WTC11 (cell line): Measurements from ENCODE around the gene GSTM1.

Experiments used
- AFF4 ChIP-seq: sonication (generic); formaldehyde crosslinking; IDR thresholded peaks from 2 replicates; pipeline ENCODE4 v1.8.1; 2023; ENCODE audit warnings: mild to moderate bottlenecking, missing genetic modification reagents, borderline replicate concordance
- CTCF ChIP-seq: fragments of 200-600 bp; IDR thresholded peaks from 2 replicates; pipeline ENCODE4 v1.8.0; 2022; ENCODE audit warnings: antibody characterized with exemption
- ETV6 ChIP-seq: sonication (generic); formaldehyde crosslinking; IDR thresholded peaks from 2 replicates; pipeline ENCODE4 v1.8.1; 2022; ENCODE audit warnings: mild to moderate bottlenecking, missing genetic modification reagents
- IRF2 ChIP-seq: sonication (generic); formaldehyde crosslinking; IDR thresholded peaks from 2 replicates; pipeline ENCODE4 v1.8.0; 2022; ENCODE audit warnings: low read depth, missing genetic modification reagents, borderline replicate concordance
- USF2 ChIP-seq: sonication (generic); formaldehyde crosslinking; IDR thresholded peaks from 2 replicates; pipeline ENCODE4 v1.8.1; 2023; ENCODE audit warnings: mild to moderate bottlenecking, missing genetic modification reagents, moderate library complexity
- ZNF423 ChIP-seq: fragments of 250-450 bp; sonication (Bioruptor Pico); IDR thresholded peaks from 2 replicates; pipeline ENCODE4 v2.1.2; 2022; ENCODE audit warnings: mild to moderate bottlenecking, moderate library complexity

GRCh38 chr1:109724933-109725332, 37.3 kb downstream of the GSTM1 start:
- TF ChIP-seq ETV6 (no peak), USF2 (CRISPR knock-in tag) (no peak), CTCF (no peak), ZNF423 (CRISPR knock-in tag) (no peak), AFF4 (no peak), IRF2 (CRISPR knock-in tag) (no peak)
